Endothelial cell of umbilical vein (primary cell): ENCODE results near the gene C1orf52. TPM values are rescaled to one million over a fixed set of nuclear protein-coding genes. Genes with fewer than 3 reads are reported as not detected.

ENCODE experiments used
- BruUV-seq: library from RNA; stranded (reverse); fragments of 400-500 nt; replicated peaks from 2 replicates; lab custom pipeline; 2021; lab: Mats Ljungman, UMichigan
- CTCF ChIA-PET: fragments of 300-600, 350-600 bp; sonication (Branson Sonifier 250); formaldehyde crosslinking; loops from one replicate; lab custom pipeline; 2021; ENCODE audit warnings: antibody characterized with exemption, inconsistent platforms; lab: Charles Lee
- POLR2A ChIA-PET: fragments of 300-600, 350-600 bp; sonication (Branson Sonifier 250); formaldehyde crosslinking; loops from one replicate; lab custom pipeline; 2021; ENCODE audit warnings: antibody characterized with exemption, inconsistent platforms; lab: Charles Lee
- DNase-seq: peaks from one replicate; pipeline ENCODE4 v3.0.0-alpha.2; 2011; ENCODE audit warnings: low read depth, low spot score
- FAIRE-seq: peaks from 2 replicates; lab custom pipeline; 2011; peaks lifted over from hg19 to GRCh38; lab: Jason Lieb, UNC
- H2AFZ ChIP-seq: 2 replicates; pipeline ENCODE4 v1.6.0; 2012; ENCODE audit warnings: low read depth, low read length, control low read depth, inconsistent platforms
- H3K27ac ChIP-seq: 2 replicates; pipeline ENCODE4 v1.5.1; 2011; ENCODE audit warnings: low read depth, mild to moderate bottlenecking, control low read depth, low read length, moderate library complexity; ENCODE audit not compliant: insufficient read depth
- H3K27me3 ChIP-seq, 2 experiments: 2 replicates each; pipeline versions ENCODE4 v1.6.0 to v1.6.1; 2011; ENCODE audit warnings: low read length in 2 of 2, mixed read lengths in 1 of 2; ENCODE audit not compliant: control insufficient read depth in 2 of 2, insufficient read depth in 2 of 2
- H3K36me3 ChIP-seq, 2 experiments: 2 replicates in 1 of 2; 3 replicates in 1 of 2; pipeline ENCODE4 v1.5.1; 2011; ENCODE audit warnings: low read length in 2 of 2, mild to moderate bottlenecking in 1 of 2, moderate library complexity in 1 of 2; ENCODE audit not compliant: control insufficient read depth in 2 of 2, insufficient read depth in 2 of 2; ENCODE audit errors: extremely low read depth in 1 of 2
- H3K4me1 ChIP-seq: 3 replicates; pipeline ENCODE4 v1.5.1; 2011; ENCODE audit warnings: mild to moderate bottlenecking, low read length; ENCODE audit not compliant: control insufficient read depth, insufficient read depth; ENCODE audit errors: extremely low read depth
- H3K4me2 ChIP-seq: 2 replicates; pipeline ENCODE4 v1.6.1; 2011; ENCODE audit warnings: low read length, control low read depth, mixed read lengths; ENCODE audit not compliant: insufficient read depth
- H3K4me3 ChIP-seq, 3 experiments: fragments of 200-600 bp in 1 of 3; sonication (generic), shearing (Covaris generic) in 1 of 3; replicated peaks in 1 of 3; 2 replicates each; pipeline ENCODE4 v1.5.1; 2011 to 2016; ENCODE audit warnings: control low read depth in 3 of 3, low read length in 3 of 3, mild to moderate bottlenecking in 2 of 3, inconsistent platforms in 1 of 3, low read depth in 1 of 3, moderate library complexity in 1 of 3; ENCODE audit not compliant: insufficient read depth in 1 of 3
- H3K79me2 ChIP-seq: 2 replicates; pipeline ENCODE4 v1.6.0; 2012; ENCODE audit warnings: low read length, inconsistent platforms; ENCODE audit not compliant: control insufficient read depth, insufficient read depth
- H3K9ac ChIP-seq: replicated peaks from 2 replicates; pipeline ENCODE3; 2011; ENCODE audit warnings: low read length, control low read depth; ENCODE audit not compliant: insufficient read depth; ENCODE audit errors: extremely low read depth
- H3K9me1 ChIP-seq: replicated peaks from 3 replicates; pipeline ENCODE4 v1.6.0; 2011; ENCODE audit warnings: mild to moderate bottlenecking, low read length; ENCODE audit not compliant: control insufficient read depth, insufficient read depth; ENCODE audit errors: extremely low read depth
- H3K9me3 ChIP-seq: replicated peaks from 2 replicates; pipeline ENCODE4 v1.5.1; 2012; ENCODE audit warnings: low read length, inconsistent platforms; ENCODE audit not compliant: control insufficient read depth, insufficient read depth
- H4K20me1 ChIP-seq: replicated peaks from 2 replicates; pipeline ENCODE3; 2011; ENCODE audit warnings: mild to moderate bottlenecking, low read length; ENCODE audit not compliant: control insufficient read depth, insufficient read depth; ENCODE audit errors: extremely low read depth
- EZH2 ChIP-seq: IDR thresholded peaks from 2 replicates; pipeline ENCODE4 v1.6.1; 2012; ENCODE audit warnings: borderline replicate concordance, low read depth, mild to moderate bottlenecking, moderate library complexity, low read length, inconsistent platforms; ENCODE audit not compliant: severe bottlenecking
- GATA2 ChIP-seq: IDR thresholded peaks from 2 replicates; pipeline ENCODE4 v1.7.0; 2011; ENCODE audit warnings: low read depth, mild to moderate bottlenecking, moderate library complexity, mixed read lengths, low read length; ENCODE audit not compliant: insufficient read length, insufficient read depth
- MAX ChIP-seq: IDR thresholded peaks from 2 replicates; pipeline ENCODE4 v1.6.1; 2011; ENCODE audit not compliant: insufficient read depth, insufficient read length
- POLR2AphosphoS5 ChIP-seq: IDR thresholded peaks from 2 replicates; pipeline ENCODE4 v1.6.1; 2012; ENCODE audit warnings: low read depth, mild to moderate bottlenecking, control low read depth, low read length, moderate library complexity; ENCODE audit not compliant: insufficient read depth
- dilution Hi-C: fragments of 300-500 bp; cut with MboI; formaldehyde crosslinking; loops from one replicate; pipeline ENCODE4 v1.15.0; 2019; ENCODE audit warnings: low sequenced_read_pairs; ENCODE audit not compliant: extremely low pct_ligation_motif_present
- intact Hi-C: fragments of 100-400 bp; cut with micrococcal nuclease; formaldehyde crosslinking; loops from one replicate; pipeline ENCODE4 v1.10.0; 2022
- polyA plus RNA-seq, 4 experiments: library from polyadenylated mRNA; depleted of rRNA in 3 of 4; stranded (reverse) in 3 of 4; unstranded in 1 of 4; fragments of >200 nt; gene quantifications; 2 replicates each; pipeline versions ENCODE4 v1.2.1 to v1.2.3, GENCODE V29; 2011 to 2012; ENCODE audit warnings: missing spikeins in 1 of 4
- total RNA-seq: library from RNA; stranded (reverse); gene quantifications from 2 replicates; pipeline ENCODE4 v1.2.3, GENCODE V29; 2021
- TF ChIP-seq, protein P1 (sequence below), 2 donors: IDR thresholded peaks; 1 replicate in 1 of 2; 2 replicates in 1 of 2; pipeline ENCODE4 v1.5.1; 2011; ENCODE audit warnings: low read length in 2 of 2, mild to moderate bottlenecking in 2 of 2, moderate library complexity in 2 of 2, control low read depth in 1 of 2, inconsistent platforms in 1 of 2, low read depth in 1 of 2; ENCODE audit not compliant: insufficient read depth in 1 of 2; ENCODE audit errors: extremely low read depth in 1 of 2

Gene C1orf52
- total and polyA plus RNA-seq, 2 donors (not counting 3 experiments of a cell fraction or from before 2014, with no cell fraction given), result 22.7 to 26.7 TPM

DNA sequence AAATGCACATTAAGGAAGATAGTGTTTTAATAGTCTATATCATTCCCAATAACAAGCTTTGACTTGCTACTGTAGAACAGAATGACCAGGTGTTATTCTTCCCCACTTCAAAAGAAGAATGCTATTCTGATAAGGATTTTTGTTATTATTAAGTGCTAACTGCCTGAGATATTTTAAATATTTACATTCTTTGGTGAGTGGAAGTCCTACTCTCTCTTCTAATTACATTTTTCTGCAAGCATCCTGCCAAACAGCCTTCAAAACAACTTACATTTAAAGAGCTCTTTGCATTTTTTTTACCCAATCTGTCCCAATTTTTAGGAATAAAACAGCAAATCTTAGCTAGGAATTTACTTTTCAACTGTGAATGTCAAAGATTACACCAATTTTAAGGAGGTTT is 35.2 kb downstream of the C1orf52 start:
- intact Hi-C loops, result no loop called here
- DNase-seq (no peak), FAIRE-seq (no peak)
- H4K20me1 ChIP-seq, result no peaks in the 10 kb centered on the region
- TF ChIP-seq GATA2 (no peak), EZH2 (no peak), POLR2AphosphoS5 (no peak), MAX (no peak)
- TF ChIP-seq, protein P1, sequence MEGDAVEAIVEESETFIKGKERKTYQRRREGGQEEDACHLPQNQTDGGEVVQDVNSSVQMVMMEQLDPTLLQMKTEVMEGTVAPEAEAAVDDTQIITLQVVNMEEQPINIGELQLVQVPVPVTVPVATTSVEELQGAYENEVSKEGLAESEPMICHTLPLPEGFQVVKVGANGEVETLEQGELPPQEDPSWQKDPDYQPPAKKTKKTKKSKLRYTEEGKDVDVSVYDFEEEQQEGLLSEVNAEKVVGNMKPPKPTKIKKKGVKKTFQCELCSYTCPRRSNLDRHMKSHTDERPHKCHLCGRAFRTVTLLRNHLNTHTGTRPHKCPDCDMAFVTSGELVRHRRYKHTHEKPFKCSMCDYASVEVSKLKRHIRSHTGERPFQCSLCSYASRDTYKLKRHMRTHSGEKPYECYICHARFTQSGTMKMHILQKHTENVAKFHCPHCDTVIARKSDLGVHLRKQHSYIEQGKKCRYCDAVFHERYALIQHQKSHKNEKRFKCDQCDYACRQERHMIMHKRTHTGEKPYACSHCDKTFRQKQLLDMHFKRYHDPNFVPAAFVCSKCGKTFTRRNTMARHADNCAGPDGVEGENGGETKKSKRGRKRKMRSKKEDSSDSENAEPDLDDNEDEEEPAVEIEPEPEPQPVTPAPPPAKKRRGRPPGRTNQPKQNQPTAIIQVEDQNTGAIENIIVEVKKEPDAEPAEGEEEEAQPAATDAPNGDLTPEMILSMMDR (IDR thresholded peaks at IDR 0.05; ENCODE audit: extremely low read depth in 1 of 2, insufficient read depth in 1 of 2, low read depth in 1 of 2, low read length in 2 of 2), result no peak
- H3K27me3 ChIP-seq, result peaks cover 19 to 27% of the 10 kb centered on the region in 2 experiments
- no peaks in the 10 kb centered on the region for H3K9me3 ChIP-seq
- no peak overlapping the region for H3K4me2 ChIP-seq
- ChIA-PET CTCF (interaction anchor here (1.4 to 1.6 kb wide), 4 partner anchors 11 to 280 kb away, joined by 4 to 10 read pairs (median 6); no protein-coding TSS in a partner anchor), POLR2A (no interaction called here)
- no peaks in the 10 kb centered on the region for H3K9me1 ChIP-seq
- no peak overlapping the region for H2AFZ ChIP-seq
- no peaks in the 10 kb centered on the region for H3K36me3 ChIP-seq
- no peaks in the 10 kb centered on the region for H3K4me1 ChIP-seq
- no peak overlapping the region for H3K9ac ChIP-seq
- dilution Hi-C loops, result no loop called here
- no peak overlapping the region for H3K27ac ChIP-seq
- H3K79me2 ChIP-seq, result no peaks in the 10 kb centered on the region
- BruUV-seq, result no TSS peak
- H3K4me3 ChIP-seq, result no peak overlapping the region
